Measurements from ENCODE around the gene SYNGR1.

Gene SYNGR1

GRCh38 chr22:39369186-39369585 lies 19.4 kb downstream of the SYNGR1 start:
- DNase-seq (ENCODE audit: low spot score) = no peak

DNA sequence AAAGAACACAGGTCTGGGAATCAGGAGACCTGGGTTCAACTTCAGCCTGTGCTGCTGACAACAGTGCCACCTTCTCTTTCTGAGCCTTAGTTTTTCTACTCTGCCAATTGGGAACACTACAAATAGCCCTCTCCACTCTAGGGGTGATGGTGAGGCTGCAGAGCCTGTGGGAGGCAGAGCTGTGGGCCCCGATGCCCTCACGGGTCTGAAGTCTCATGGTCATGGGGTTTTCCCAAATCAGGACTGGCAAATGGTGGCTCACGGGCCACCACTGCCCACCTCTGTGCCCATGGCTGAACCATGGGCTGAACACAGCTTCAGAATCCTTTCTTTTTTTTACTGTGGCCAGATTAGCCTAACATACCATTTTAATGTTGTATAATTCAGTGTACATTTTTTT lies 19.8 kb downstream of the SYNGR1 start:
- DNase-seq (ENCODE audit: low spot score) = no peak

GRCh38 chr22:39371732-39372131 lies 21.9 kb downstream of the SYNGR1 start:
- DNase-seq (ENCODE audit: low spot score) = no peak

GRCh38 chr22:39374191-39374590 lies 24.4 kb downstream of the SYNGR1 start:
- DNase-seq (ENCODE audit: low spot score) = no peak

DNA sequence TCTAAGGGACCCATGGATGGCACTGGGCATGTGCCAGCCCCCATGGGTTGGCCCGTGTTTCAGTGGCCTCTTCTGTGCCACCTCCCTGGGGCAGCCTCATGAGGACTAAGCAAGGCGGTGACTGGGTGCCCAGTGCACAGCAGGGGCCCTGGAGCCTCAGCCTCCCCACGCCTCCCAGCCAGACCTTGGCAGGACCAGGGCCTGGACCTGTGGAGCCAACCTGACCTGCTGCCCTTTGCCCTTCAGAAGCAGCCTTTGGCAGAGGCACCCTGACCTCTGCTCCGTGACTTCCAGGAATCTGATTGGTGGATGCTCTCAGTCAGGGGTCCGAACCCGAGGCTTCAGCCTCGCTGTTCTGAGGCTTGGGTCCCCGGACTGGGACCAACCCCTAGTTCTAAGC lies 25.0 kb downstream of the SYNGR1 start:
- DNase-seq (ENCODE audit: low spot score) = no peak

GRCh38 chr22:39375646-39376045 lies 25.9 kb downstream of the SYNGR1 start:
- DNase-seq (ENCODE audit: low spot score) = no peak

- DNase-seq (ENCODE audit: low spot score) = no peak
Observed at GRCh38 chr22:39379756-39380730, 30.3 kb downstream of the SYNGR1 start.

GRCh38 chr22:39381009-39381755 lies 31.4 kb downstream of the SYNGR1 start:
- no peak for DNase-seq (ENCODE audit: low spot score)

DNA sequence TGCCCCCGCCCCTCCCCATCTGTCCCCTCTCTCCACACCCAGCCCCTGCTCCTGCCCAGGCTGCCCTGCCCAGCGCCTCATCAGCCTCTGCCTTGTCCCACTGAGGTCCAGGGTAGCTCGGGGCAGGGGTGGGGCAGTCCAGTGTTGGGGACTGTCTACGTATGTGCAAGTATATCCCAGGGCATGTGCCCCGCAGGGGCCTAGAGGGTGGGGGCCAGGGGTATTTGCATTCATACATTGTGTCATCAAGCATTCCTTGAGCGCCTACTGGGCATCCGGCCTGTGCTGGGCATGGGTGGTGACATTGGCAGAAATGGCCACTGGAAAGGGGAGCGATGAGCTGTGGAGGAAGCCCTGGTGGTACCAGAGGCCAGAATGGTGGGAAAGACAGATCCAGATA lies 32.1 kb downstream of the SYNGR1 start:
- DNase-seq (ENCODE audit: low spot score) = no peak

GRCh38 chr22:39382410-39382809 lies 32.6 kb downstream of the SYNGR1 start:
- no peak for DNase-seq (ENCODE audit: low spot score)

- no peak for DNase-seq (ENCODE audit: low spot score)
Observed at GRCh38 chr22:39383841-39384625, 34.2 kb downstream of the SYNGR1 start.

- DNase-seq (ENCODE audit: low spot score) = peak; percentile 46
Observed at GRCh38 chr22:39384750-39385480, 35.1 kb downstream of the SYNGR1 start.

- peak; percentile 85 for DNase-seq (ENCODE audit: low spot score)
Observed at GRCh38 chr22:39388261-39389011, 38.6 kb downstream of the SYNGR1 start.

- no peak for DNase-seq (ENCODE audit: low spot score)
Observed at GRCh38 chr22:39389420-39389819, 39.6 kb downstream of the SYNGR1 start.

DNA sequence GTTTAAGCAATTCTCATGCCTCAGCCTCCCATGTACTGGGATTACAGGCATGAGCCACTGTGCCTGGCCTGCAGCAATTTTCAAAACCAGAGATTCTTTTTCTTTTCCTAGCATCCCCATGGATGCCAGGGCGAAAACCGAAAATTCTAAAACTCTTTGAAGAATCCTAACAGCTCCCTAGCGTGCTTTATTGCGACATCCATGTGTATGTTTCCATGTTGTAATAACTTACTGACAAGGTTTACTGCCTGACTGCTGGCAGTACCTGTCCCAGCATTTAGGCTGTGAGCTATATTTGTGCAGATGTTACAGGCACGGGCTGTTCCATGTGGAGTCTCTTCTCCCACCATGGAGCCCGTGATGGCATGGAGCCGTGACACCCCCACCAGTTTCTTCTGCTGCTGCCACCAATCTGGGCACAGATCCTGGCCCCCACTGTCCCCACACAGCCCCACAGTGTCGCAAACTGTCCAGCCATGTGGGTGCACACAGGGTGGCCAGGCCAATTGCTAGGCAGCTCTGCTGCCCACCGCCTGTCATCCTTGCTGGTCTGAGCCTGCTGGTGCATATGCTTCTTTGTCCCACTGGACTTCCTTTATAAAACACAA lies 42.7 kb downstream of the SYNGR1 start:
- DNase-seq (ENCODE audit: low spot score) = no peak

DNA sequence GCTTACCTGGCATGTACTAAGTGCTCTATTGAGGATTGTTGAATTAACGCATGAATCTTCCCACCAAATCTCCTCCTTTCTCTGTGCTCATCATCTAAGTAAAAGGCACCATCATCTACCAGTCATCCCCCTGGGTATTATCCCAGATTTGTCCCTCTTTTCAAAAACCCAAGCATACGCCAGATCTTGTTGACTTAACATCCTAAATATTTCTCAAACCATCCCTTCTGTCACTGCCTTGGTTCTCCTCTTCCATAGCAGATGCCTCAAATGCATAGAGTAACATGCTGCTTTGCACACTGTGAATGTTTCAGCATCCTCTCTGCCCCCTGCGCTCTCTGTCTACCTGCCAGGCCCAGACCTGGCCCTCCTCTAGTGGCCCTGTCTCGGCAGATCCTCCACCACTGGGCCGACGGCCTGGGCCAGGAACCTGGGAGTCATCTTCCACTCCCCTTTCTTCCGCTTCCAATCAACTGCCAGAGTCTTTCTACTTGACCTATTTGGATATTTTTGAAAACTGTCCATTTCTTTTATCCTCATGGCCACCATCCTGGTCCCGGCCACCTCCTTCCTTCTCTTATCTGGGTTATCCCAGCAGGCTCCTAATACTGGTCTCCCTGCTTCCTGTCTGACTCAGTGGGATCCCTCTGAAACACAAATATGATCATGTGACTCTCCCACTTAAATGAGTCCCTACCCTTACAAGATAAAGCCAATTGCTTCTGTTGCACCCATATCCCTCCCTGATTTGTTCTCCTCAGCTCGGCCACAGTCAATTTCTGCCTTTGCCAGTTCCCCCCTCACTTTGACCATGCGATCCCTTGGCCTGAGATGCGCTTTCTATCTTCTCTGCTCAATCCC lies 46.4 kb downstream of the SYNGR1 start:
- no peak for DNase-seq (ENCODE audit: low spot score)

GRCh38 chr22:39396797-39397195 lies 47.0 kb downstream of the SYNGR1 start:
- DNase-seq (ENCODE audit: low spot score) = no peak

DNA sequence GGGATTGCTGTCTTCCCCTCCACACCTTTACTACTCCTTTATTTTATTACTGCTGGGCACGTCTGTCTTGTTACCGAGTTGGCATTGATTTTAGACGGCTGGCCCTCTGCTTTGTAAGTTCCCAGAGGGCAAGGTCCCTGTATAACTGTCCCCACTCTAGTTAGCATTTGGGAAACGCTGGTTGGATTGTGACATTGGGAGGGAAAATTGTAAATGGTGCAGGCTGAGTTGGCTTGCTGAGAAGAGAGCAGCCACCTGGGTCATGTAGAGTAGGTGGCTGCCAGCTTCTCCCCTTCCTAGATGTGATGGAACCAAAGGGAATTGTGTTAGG lies 51.5 kb downstream of the SYNGR1 start:
- no peak for DNase-seq (ENCODE audit: low spot score)

GRCh38 chr22:39405346-39406085 lies 55.7 kb downstream of the SYNGR1 start:
- peak; percentile 86 for DNase-seq (ENCODE audit: low spot score)

Measured in Ammon's horn (tissue), 1 donor.